CD14-positive monocyte (primary cell): ENCODE data around the gene FAF1. TPM values are rescaled to one million over a fixed set of nuclear protein-coding genes. Genes with fewer than 3 reads are reported as not detected.

Experiments
- DNase-seq, 3 donors: peaks; one replicate each; pipeline ENCODE4 v3.0.0-alpha.2; 2011 to 2022
- H2AFZ ChIP-seq: 2 replicates; pipeline ENCODE4 v1.6.0; 2012; ENCODE audit warnings: mild to moderate bottlenecking, low read depth, low read length, inconsistent platforms; ENCODE audit not compliant: insufficient read depth, poor library complexity, severe bottlenecking
- H3K27ac ChIP-seq, 2 donors: 1 replicate in 1 of 2; 2 replicates in 1 of 2; pipeline ENCODE4 v1.5.1; 2012 to 2013; ENCODE audit warnings: low read length in 2 of 2, control low read depth in 1 of 2, inconsistent platforms in 1 of 2, low read depth in 1 of 2, mild to moderate bottlenecking in 1 of 2
- H3K27me3 ChIP-seq, 2 donors: one replicate each; pipeline versions ENCODE4 v1.6.0 to v1.6.1; 2011 to 2013; ENCODE audit warnings: low read length in 2 of 2; ENCODE audit not compliant: control insufficient read depth in 2 of 2, insufficient read depth in 2 of 2
- H3K36me3 ChIP-seq, 2 donors: replicated peaks in 1 of 2; 1 replicate in 1 of 2; 2 replicates in 1 of 2; pipeline versions ENCODE4 v1.5.1 to v1.6.1; 2012 to 2013; ENCODE audit warnings: low read length in 2 of 2, control low read depth in 1 of 2, inconsistent platforms in 1 of 2, mild to moderate bottlenecking in 1 of 2; ENCODE audit not compliant: insufficient read depth in 2 of 2, control insufficient read depth in 1 of 2
- H3K4me1 ChIP-seq, 2 donors: 1 replicate in 1 of 2; 2 replicates in 1 of 2; pipeline versions ENCODE4 v1.5.1 to v1.6.1; 2012 to 2013; ENCODE audit warnings: low read length in 2 of 2, control low read depth in 1 of 2, inconsistent platforms in 1 of 2, mild to moderate bottlenecking in 1 of 2, moderate library complexity in 1 of 2; ENCODE audit not compliant: insufficient read depth in 2 of 2, control insufficient read depth in 1 of 2
- H3K4me2 ChIP-seq: replicated peaks from 2 replicates; pipeline ENCODE3; 2012; ENCODE audit warnings: low read length, moderate library complexity, mild to moderate bottlenecking; ENCODE audit not compliant: poor library complexity, severe bottlenecking; ENCODE audit errors: extremely low read depth
- H3K4me3 ChIP-seq, 3 experiments: fragments of 200-600 bp in 1 of 3; sonication (generic) in 1 of 3; replicated peaks in 1 of 3; 1 replicate in 2 of 3; 2 replicates in 1 of 3; pipeline ENCODE4 v1.5.1; 2011 to 2013; ENCODE audit warnings: low read length in 3 of 3, mild to moderate bottlenecking in 3 of 3, control low read depth in 2 of 3, low read depth in 2 of 3, inconsistent platforms in 1 of 3, moderate library complexity in 1 of 3
- H3K79me2 ChIP-seq: 2 replicates; pipeline ENCODE4 v1.6.0; 2012; ENCODE audit warnings: mild to moderate bottlenecking, control low read depth, inconsistent platforms, low read length, moderate library complexity; ENCODE audit not compliant: insufficient read depth
- H3K9ac ChIP-seq: 2 replicates; pipeline ENCODE4 v1.6.0; 2017; ENCODE audit warnings: low read length, mild to moderate bottlenecking; ENCODE audit not compliant: insufficient read depth, poor library complexity, severe bottlenecking
- H3K9me3 ChIP-seq, 2 donors: replicated peaks in 1 of 2; 1 replicate in 1 of 2; 2 replicates in 1 of 2; pipeline versions ENCODE4 v1.5.1 to v1.6.1; 2012 to 2013; ENCODE audit warnings: low read length in 2 of 2, control low read depth in 1 of 2; ENCODE audit not compliant: control insufficient read depth in 1 of 2, insufficient read depth in 1 of 2
- H4K20me1 ChIP-seq: 2 replicates; pipeline ENCODE4 v1.6.0; 2012; ENCODE audit warnings: mild to moderate bottlenecking, low read length, control low read depth, moderate library complexity; ENCODE audit not compliant: insufficient read depth
- H3K27ac Mint-ChIP-seq, 7 donors: one replicate each; pipeline ENCODE4 v1.8.0; 2020; ENCODE audit warnings: mild to moderate bottlenecking in 7 of 7, mixed read lengths in 7 of 7, moderate library complexity in 6 of 7, inconsistent platforms in 2 of 7
- H3K27me3 Mint-ChIP-seq, 3 donors: one replicate each; pipeline ENCODE4 v1.8.0; 2021 to 2022; ENCODE audit warnings: low read depth in 3 of 3, mild to moderate bottlenecking in 3 of 3, mixed read lengths in 3 of 3, moderate library complexity in 3 of 3, inconsistent platforms in 1 of 3
- H3K36me3 Mint-ChIP-seq, 2 donors: one replicate each; pipeline ENCODE4 v1.8.0; 2020; ENCODE audit warnings: mixed read lengths in 2 of 2, inconsistent platforms in 1 of 2, mild to moderate bottlenecking in 1 of 2
- H3K4me1 Mint-ChIP-seq: one replicate; pipeline ENCODE4 v1.8.0; 2020; ENCODE audit warnings: mild to moderate bottlenecking, mixed read lengths
- H3K4me3 Mint-ChIP-seq, 2 donors: one replicate each; pipeline ENCODE4 v1.8.0; 2020; ENCODE audit warnings: mild to moderate bottlenecking in 2 of 2, mixed read lengths in 2 of 2, moderate library complexity in 1 of 2
- H3K9me3 Mint-ChIP-seq, 7 donors: one replicate each; pipeline ENCODE4 v1.8.0; 2020 to 2022; ENCODE audit warnings: mixed read lengths in 7 of 7, mild to moderate bottlenecking in 6 of 7, moderate library complexity in 6 of 7, inconsistent platforms in 2 of 7
- CTCF ChIP-seq: fragments of 200-600 bp; IDR thresholded peaks from one replicate; pipeline ENCODE4 v1.8.0; 2022; ENCODE audit warnings: antibody characterized with exemption, mild to moderate bottlenecking
- WGBS: methylation state at CpG from one replicate; pipeline ENCODE4 v1.1.5; 2013; ENCODE audit warnings: missing lambda C conversion rate; ENCODE audit not compliant: insufficient coverage; 5-methylcytosine and 5-hydroxymethylcytosine counted together
- intact Hi-C, 2 donors: fragments of 100-400 bp; cut with micrococcal nuclease; formaldehyde crosslinking; loops; one replicate each; pipeline versions ENCODE4 v1.15.0 to v1.15.1; 2023
- polyA plus RNA-seq, 3 donors: library from polyadenylated mRNA; depleted of rRNA in 1 of 3; unstranded in 2 of 3; stranded (reverse) in 1 of 3; fragments of 300-500 nt in 2 of 3; fragments of >200 nt in 1 of 3; fragmentation: Illumina TruSeq in 2 of 3; gene quantifications; 1 replicate in 2 of 3; 2 replicates in 1 of 3; pipeline ENCODE4 v1.2.3, GENCODE V29; 2012 to 2021

Gene FAF1
- polyA plus RNA-seq, 3 donors: 11.4 to 29.6 (median 16.9) TPM

DNA sequence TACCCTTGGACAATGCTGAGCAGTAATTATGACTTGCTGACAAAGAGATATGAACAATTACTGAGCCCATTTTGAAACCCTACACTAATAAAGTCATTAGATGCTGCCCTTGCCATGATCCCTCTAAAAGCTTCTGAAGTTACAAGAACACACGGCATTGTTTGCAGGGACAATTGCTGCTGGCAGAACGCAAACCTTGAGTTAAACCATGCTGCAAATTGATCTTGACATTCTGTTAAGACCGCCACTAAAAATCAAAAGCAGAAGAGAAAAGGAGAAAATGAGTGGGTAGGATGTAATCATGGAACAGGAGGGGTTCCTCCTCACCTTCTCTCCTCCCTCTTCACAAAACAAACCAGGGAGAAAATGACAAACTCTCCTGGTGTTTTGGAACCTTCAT lies 400.6 kb downstream of the FAF1 start:
- peaks cover 5 to 46% of the 10 kb centered on the region in 2 donors for H3K36me3 ChIP-seq
- no peak for TF ChIP-seq CTCF
- Mint-ChIP-seq H3K27ac (no peak overlapping the region), H3K4me3 (no peak overlapping the region), H3K27me3 (no peaks in the 10 kb centered on the region), H3K9me3 (peaks cover 0 to 5% (median 3%) of the 10 kb centered on the region in 7 donors), H3K36me3 (peaks cover 37 to 38% of the 10 kb centered on the region in 2 donors), H3K4me1 (peaks cover 2% of the 10 kb centered on the region)
- WGBS: 100% methylated on average over 2 of the region's 3 CpGs
- H3K4me3 ChIP-seq: no peak overlapping the region
- H3K79me2 ChIP-seq: no peaks in the 10 kb centered on the region
- DNase-seq: no peak
- H3K9ac ChIP-seq: no peak overlapping the region
- H3K4me2 ChIP-seq: no peak overlapping the region
- intact Hi-C loops: no loop called here
- no peaks in the 10 kb centered on the region for H3K4me1 ChIP-seq
- no peaks in the 10 kb centered on the region for H3K9me3 ChIP-seq
- no peaks in the 10 kb centered on the region for H4K20me1 ChIP-seq
- no peaks in the 10 kb centered on the region for H3K27me3 ChIP-seq
- H2AFZ ChIP-seq: no peak overlapping the region
- no peak overlapping the region for H3K27ac ChIP-seq

DNA sequence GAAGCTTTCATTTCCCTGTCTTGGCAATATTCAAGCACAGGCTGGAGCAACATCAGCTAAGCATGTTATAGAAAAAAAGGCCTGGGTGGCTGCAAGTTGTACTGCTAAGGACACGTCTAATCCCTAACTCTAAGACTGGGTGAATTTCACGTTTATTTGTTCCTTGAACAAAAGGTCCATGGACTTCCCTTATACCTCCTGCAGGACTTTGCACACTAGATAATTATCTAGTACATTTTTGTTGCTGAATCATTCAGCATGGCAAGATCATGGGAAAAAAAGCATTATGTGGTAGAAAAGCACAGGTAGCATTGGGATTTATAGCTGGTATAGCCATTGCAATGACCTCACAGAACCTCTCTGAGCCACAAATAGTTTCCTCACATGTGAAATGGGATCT lies 406.1 kb downstream of the FAF1 start:
- Histone ChIP-seq H3K4me3 (no peak overlapping the region), H3K79me2 (no peaks in the 10 kb centered on the region), H3K27me3 (no peaks in the 10 kb centered on the region), H3K27ac (no peak overlapping the region), H3K36me3 (no peaks in the 10 kb centered on the region), H3K4me2 (no peak overlapping the region), H3K4me1 (no peaks in the 10 kb centered on the region), H3K9ac (no peak overlapping the region), H4K20me1 (no peaks in the 10 kb centered on the region), H3K9me3 (no peaks in the 10 kb centered on the region), H2AFZ (no peak overlapping the region)
- Mint-ChIP-seq H3K4me3 (no peak overlapping the region), H3K9me3 (no peaks in the 10 kb centered on the region), H3K36me3 (peaks cover 11 to 19% of the 10 kb centered on the region in 2 donors), H3K4me1 (no peaks in the 10 kb centered on the region), H3K27ac (no peak overlapping the region), H3K27me3 (no peaks in the 10 kb centered on the region)
- intact Hi-C loops: no loop called here
- DNase-seq: no peak
- TF ChIP-seq CTCF: no peak
- WGBS: no CpG with 5 or more reads among the region's 2 CpGs
